HepG2 (cell line): ENCODE data around the gene TSHZ2. TPM values are rescaled to one million over a fixed set of nuclear protein-coding genes. Genes with fewer than 3 reads are reported as not detected.

ENCODE experiments used
- ATAC-seq: fragments of 200-7000 bp; cut with Tn5 transposase; 3 replicates; pipeline ENCODE4 v1.9.1; 2020; ENCODE audit warnings: mild to moderate bottlenecking, moderate library complexity
- BruUV-seq: library from RNA; stranded (reverse); fragments of 400-500 nt; replicated peaks from 2 replicates; lab custom pipeline; 2021; lab: Mats Ljungman, UMichigan
- CTCF ChIA-PET: fragments of 300-600 bp; formaldehyde crosslinking; extraction: SDS; loops from one replicate; lab custom pipeline; 2021; ENCODE audit warnings: low total read pairs, inconsistent platforms, low intra/inter-chr PET ratio; lab: Yijun Ruan, JAX
- POLR2A ChIA-PET: fragments of 350-600 bp; sonication (Branson Sonifier 250); formaldehyde crosslinking; loops from one replicate; lab custom pipeline; 2020; ENCODE audit warnings: antibody characterized with exemption, inconsistent platforms; lab: Yijun Ruan, JAX
- DNase-seq: peaks from one replicate; pipeline ENCODE4 v3.0.0-alpha.2; 2015; ENCODE audit warnings: low spot score
- FAIRE-seq: peaks from 3 replicates; lab custom pipeline; 2011; peaks lifted over from hg19 to GRCh38; lab: Jason Lieb, UNC
- H2AFZ ChIP-seq: one replicate; pipeline ENCODE4 v1.6.1; 2011; ENCODE audit warnings: low read length, inconsistent platforms
- H3K27ac ChIP-seq: fragments of 300-600 bp; 3 replicates; pipeline ENCODE4 v1.8.0; 2011; ENCODE audit warnings: mixed run types, mild to moderate bottlenecking, mixed read lengths, low read length, inconsistent platforms; ENCODE audit not compliant: insufficient read depth; ENCODE audit errors: extremely low read length
- H3K27me3 ChIP-seq, 2 experiments: fragments of 200-600 bp in 1 of 2; 2 replicates in 1 of 2; 3 replicates in 1 of 2; pipeline versions ENCODE4 v1.6.0 to v1.8.0; 2011; ENCODE audit warnings: low read length in 2 of 2, mild to moderate bottlenecking in 2 of 2, moderate library complexity in 2 of 2, inconsistent platforms in 1 of 2; ENCODE audit not compliant: insufficient read depth in 2 of 2, control insufficient read depth in 1 of 2
- H3K36me3 ChIP-seq, 2 experiments: fragments of 200-600 bp in 1 of 2; replicated peaks in 1 of 2; 2 replicates in 1 of 2; 3 replicates in 1 of 2; pipeline versions ENCODE4 v1.5.1 to v1.8.0; 2011; ENCODE audit warnings: low read length in 2 of 2, inconsistent platforms in 1 of 2; ENCODE audit not compliant: insufficient read depth in 2 of 2, control insufficient read depth in 1 of 2
- H3K4me1 ChIP-seq: 2 replicates; pipeline ENCODE4 v1.5.1; 2012; ENCODE audit warnings: low read length, inconsistent platforms; ENCODE audit not compliant: insufficient read depth
- H3K4me2 ChIP-seq: 2 replicates; pipeline ENCODE4 v1.6.0; 2011; ENCODE audit warnings: low read depth, low read length, inconsistent platforms
- H3K4me3 ChIP-seq, 3 experiments: fragments of 200-600 bp in 1 of 3; sonication (generic), shearing (Covaris generic) in 1 of 3; replicated peaks in 1 of 3; 2 replicates each; pipeline ENCODE4 v1.5.1; 2011 to 2016; ENCODE audit warnings: low read length in 3 of 3, inconsistent platforms in 2 of 3, low read depth in 2 of 3, mild to moderate bottlenecking in 2 of 3, control low read depth in 1 of 3, mixed read lengths in 1 of 3; ENCODE audit not compliant: insufficient read depth in 1 of 3
- H3K79me2 ChIP-seq: one replicate; pipeline ENCODE4 v1.6.1; 2011; ENCODE audit warnings: low read length, inconsistent platforms; ENCODE audit not compliant: insufficient read depth
- H3K9ac ChIP-seq: 2 replicates; pipeline ENCODE4 v1.6.0; 2011; ENCODE audit warnings: mild to moderate bottlenecking, low read depth, low read length, inconsistent platforms; ENCODE audit not compliant: insufficient read depth
- H3K9me3 ChIP-seq: 2 replicates; pipeline ENCODE4 v1.5.1; 2012; ENCODE audit warnings: mild to moderate bottlenecking, low read length
- H4K20me1 ChIP-seq: 2 replicates; pipeline ENCODE4 v1.6.0; 2011; ENCODE audit warnings: inconsistent platforms, mild to moderate bottlenecking, low read length, moderate library complexity; ENCODE audit not compliant: insufficient read depth
- ADNP ChIP-seq: sonication (generic); formaldehyde crosslinking; IDR thresholded peaks from 2 replicates; pipeline ENCODE4 v1.4.0; 2020; ENCODE audit warnings: missing genetic modification reagents
- ATF5 ChIP-seq: sonication (generic); formaldehyde crosslinking; IDR thresholded peaks from 2 replicates; pipeline ENCODE4 v1.4.0; 2020; ENCODE audit warnings: mild to moderate bottlenecking, low read depth, missing genetic modification reagents
- EHMT2 ChIP-seq: fragments of 200-600 bp; sonication (generic); IDR thresholded peaks from 2 replicates; pipeline ENCODE4 v1.7.0; 2017; ENCODE audit warnings: antibody characterized with exemption, low read depth, low read length, borderline replicate concordance
- ELF1 ChIP-seq: sonication (generic); formaldehyde crosslinking; IDR thresholded peaks from 2 replicates; pipeline ENCODE4 v1.4.0; 2020; ENCODE audit warnings: missing genetic modification reagents
- GABPA ChIP-seq, 2 experiments: IDR thresholded peaks; 2 replicates each; pipeline ENCODE4 v1.6.1; 2011 to 2016; ENCODE audit warnings: low read depth in 2 of 2, low read length in 1 of 2, missing biosample characterization in 1 of 2, missing genetic modification characterization in 1 of 2
- GABPB1 ChIP-seq: IDR thresholded peaks from 2 replicates; pipeline ENCODE4 v1.6.1; 2016; ENCODE audit warnings: mild to moderate bottlenecking, missing genetic modification reagents, moderate library complexity, missing compliant biosample characterization
- HNF4A ChIP-seq: sonication (generic); formaldehyde crosslinking; IDR thresholded peaks from 2 replicates; pipeline ENCODE4 v1.4.0; 2020; ENCODE audit warnings: missing genetic modification reagents
- MIER2 ChIP-seq: IDR thresholded peaks from 2 replicates; pipeline ENCODE4 v1.6.1; 2016; ENCODE audit warnings: missing biosample characterization, missing genetic modification reagents
- MXD4 ChIP-seq: IDR thresholded peaks from 2 replicates; pipeline ENCODE4 v1.6.1; 2016; ENCODE audit warnings: mild to moderate bottlenecking, missing biosample characterization, missing genetic modification reagents
- NR2F6 ChIP-seq, 2 experiments: IDR thresholded peaks; 2 replicates each; pipeline ENCODE4 v1.6.1; 2016; ENCODE audit warnings: antibody characterized with exemption in 1 of 2, mild to moderate bottlenecking in 1 of 2
- SMC3 ChIP-seq: IDR thresholded peaks from 2 replicates; pipeline ENCODE4 v1.6.1; 2011; ENCODE audit warnings: low read length, improper control_type of control experiment
- SP5 ChIP-seq: IDR thresholded peaks from 2 replicates; pipeline ENCODE4 v1.6.1; 2016; ENCODE audit warnings: low read depth, borderline replicate concordance
- SSRP1 ChIP-seq: IDR thresholded peaks from 2 replicates; pipeline ENCODE4 v1.6.1; 2016; ENCODE audit warnings: control low read depth
- STAG1 ChIP-seq: sonication (generic); formaldehyde crosslinking; IDR thresholded peaks from 2 replicates; pipeline ENCODE4 v1.4.0; 2020; ENCODE audit warnings: missing genetic modification reagents
- XRCC5 ChIP-seq: fragments of 200-400 bp; formaldehyde crosslinking; optimal IDR thresholded peaks from 2 replicates; pipeline ENCODE3; 2017; ENCODE audit warnings: mild to moderate bottlenecking, low read length
- ZMYM4 ChIP-seq: sonication (generic); formaldehyde crosslinking; IDR thresholded peaks from 2 replicates; pipeline ENCODE4 v1.8.1; 2023; ENCODE audit warnings: mild to moderate bottlenecking, missing genetic modification reagents
- ZNF557 ChIP-seq: sonication (generic); formaldehyde crosslinking; IDR thresholded peaks from 2 replicates; pipeline ENCODE4 v1.4.0; 2020; ENCODE audit warnings: missing genetic modification reagents
- ZNF644 ChIP-seq: IDR thresholded peaks from 2 replicates; pipeline ENCODE4 v1.6.1; 2016; ENCODE audit warnings: low read depth
- WGBS: methylation state at CpG from one replicate; pipeline ENCODE4 v1.1.6; 2017; ENCODE audit warnings: low lambda C conversion rate; 5-methylcytosine and 5-hydroxymethylcytosine counted together
- in situ Hi-C: cut with HindIII; loops from 2 replicates; pipeline ENCODE4 v1.10.0; 2017; ENCODE audit warnings: low pct_unique_long_range_greater_than_20kb; ENCODE audit not compliant: extremely low pct_ligation_motif_present
- intact Hi-C: fragments of 100-400 bp; cut with micrococcal nuclease; formaldehyde crosslinking; loops from one replicate; pipeline ENCODE4 v1.10.0; 2022; ENCODE audit not compliant: unreplicated experiment
- polyA plus RNA-seq, 8 experiments: library from polyadenylated mRNA; depleted of rRNA in 3 of 8; stranded (reverse) in 7 of 8; unstranded in 1 of 8; fragments of >200 nt; fragmentation: Illumina TruSeq in 4 of 8; extraction: Trizol in 4 of 8; gene quantifications; 2 replicates each; pipeline versions ENCODE4 v1.2.1 to v1.2.3, GENCODE V29; 2011 to 2016; ENCODE audit warnings: low read depth in 4 of 8, missing spikeins in 1 of 8, mixed read lengths in 1 of 8; ENCODE audit not compliant: insufficient read depth in 1 of 8
- total RNA-seq, 5 experiments: library from RNA; depleted of rRNA; stranded (reverse); fragments of >200 nt; fragmentation: Illumina TruSeq; extraction: Trizol; gene quantifications; 2 replicates each; pipeline ENCODE4 v1.2.3, GENCODE V29; 2016; ENCODE audit warnings: low read depth in 1 of 5
- TF ChIP-seq, protein P1 (sequence below): sonication (generic); formaldehyde crosslinking; IDR thresholded peaks from 2 replicates; pipeline ENCODE4 v1.5.0; 2020; ENCODE audit warnings: mild to moderate bottlenecking, missing genetic modification reagents, moderate library complexity
- TF ChIP-seq, protein P2 (sequence below): sonication (generic); formaldehyde crosslinking; IDR thresholded peaks from 2 replicates; pipeline ENCODE4 v1.4.0; 2020; ENCODE audit warnings: mild to moderate bottlenecking, missing genetic modification reagents
- TF ChIP-seq, protein P3 (sequence below): sonication (generic); formaldehyde crosslinking; IDR thresholded peaks from 2 replicates; pipeline ENCODE4 v1.8.0; 2022; ENCODE audit warnings: missing genetic modification reagents, mild to moderate bottlenecking, inconsistent platforms, borderline replicate concordance

The TSHZ2 gene
- total and polyA plus RNA-seq, 2 of the 13 experiments (the other 11 are each of a cell fraction or from before 2014, with no cell fraction given) = 0.01 TPM; not detected in 1

GRCh38 chr20:53157443-53158408, 185.6 kb downstream of the TSHZ2 start:
- in situ Hi-C loops = no loop called here
- no peak overlapping the region for H3K27ac ChIP-seq
- CTCF ChIA-PET = interaction anchor here (0.6 kb wide), 1 partner anchor 390 kb away, joined by 3 read pairs; no protein-coding TSS in a partner anchor
- no peaks in the 10 kb centered on the region for H3K79me2 ChIP-seq
- DNase-seq (peak; percentile 72), FAIRE-seq (no peak), ATAC-seq (peak; percentile 86)
- H3K36me3 ChIP-seq = no peaks in the 10 kb centered on the region
- H4K20me1 ChIP-seq = no peaks in the 10 kb centered on the region
- H3K4me3 ChIP-seq = no peak overlapping the region
- H3K4me2 ChIP-seq = no peak overlapping the region
- H3K4me1 ChIP-seq = no peaks in the 10 kb centered on the region
- intact Hi-C loops = loop anchor here (1.0 kb wide), 1 partner anchor 390 kb away; no protein-coding TSS in a partner anchor
- 41% methylated on average over 11 of the region's 11 CpGs for WGBS
- POLR2A ChIA-PET = no interaction called here
- H2AFZ ChIP-seq = peak overlapping the region; percentile 51
- 0 out of 2 replicates have a peak, but pooled peaks cover 10% of the 10 kb centered on the region for H3K9me3 ChIP-seq
- no peaks in the 10 kb centered on the region for H3K27me3 ChIP-seq
- H3K9ac ChIP-seq = no peak overlapping the region
- no TSS peak for BruUV-seq
- TF ChIP-seq SSRP1 (CRISPR knock-in tag) = no peak
- peak; percentile 79 for TF ChIP-seq ELF1 (CRISPR knock-in tag)
- TF ChIP-seq ZMYM4 (CRISPR knock-in tag) = no peak
- TF ChIP-seq XRCC5 = peak; percentile 62
- TF ChIP-seq MXD4 (CRISPR knock-in tag) = no peak
- TF ChIP-seq HNF4A (CRISPR knock-in tag) = peak; percentile 23; the same call in 1 of the 2 replicates
- 0 out of 2 replicates have a peak, but pooled peaks have one; percentile 41 for TF ChIP-seq EHMT2
- TF ChIP-seq SMC3 = peak; percentile 42; the same call in 1 of the 2 replicates
- TF ChIP-seq GABPA (IDR thresholded peaks at IDR 0.05; ENCODE audit: low read depth, low read length) = 0 out of 2 replicates have a peak, but pooled peaks have one; percentile 1
- TF ChIP-seq GABPA (CRISPR knock-in tag; IDR thresholded peaks at IDR 0.05; ENCODE audit: low read depth) = peak; percentile 70
- TF ChIP-seq ADNP (CRISPR knock-in tag) = no peak
- no peak for TF ChIP-seq NR2F6 (IDR thresholded peaks at IDR 0.05)
- TF ChIP-seq NR2F6 (CRISPR knock-in tag; IDR thresholded peaks at IDR 0.05) = no peak
- peak; percentile 54 for TF ChIP-seq GABPB1 (CRISPR knock-in tag)
- TF ChIP-seq MIER2 (CRISPR knock-in tag) = no peak
- TF ChIP-seq STAG1 (CRISPR knock-in tag) = peak; percentile 45
- TF ChIP-seq, protein P1, sequence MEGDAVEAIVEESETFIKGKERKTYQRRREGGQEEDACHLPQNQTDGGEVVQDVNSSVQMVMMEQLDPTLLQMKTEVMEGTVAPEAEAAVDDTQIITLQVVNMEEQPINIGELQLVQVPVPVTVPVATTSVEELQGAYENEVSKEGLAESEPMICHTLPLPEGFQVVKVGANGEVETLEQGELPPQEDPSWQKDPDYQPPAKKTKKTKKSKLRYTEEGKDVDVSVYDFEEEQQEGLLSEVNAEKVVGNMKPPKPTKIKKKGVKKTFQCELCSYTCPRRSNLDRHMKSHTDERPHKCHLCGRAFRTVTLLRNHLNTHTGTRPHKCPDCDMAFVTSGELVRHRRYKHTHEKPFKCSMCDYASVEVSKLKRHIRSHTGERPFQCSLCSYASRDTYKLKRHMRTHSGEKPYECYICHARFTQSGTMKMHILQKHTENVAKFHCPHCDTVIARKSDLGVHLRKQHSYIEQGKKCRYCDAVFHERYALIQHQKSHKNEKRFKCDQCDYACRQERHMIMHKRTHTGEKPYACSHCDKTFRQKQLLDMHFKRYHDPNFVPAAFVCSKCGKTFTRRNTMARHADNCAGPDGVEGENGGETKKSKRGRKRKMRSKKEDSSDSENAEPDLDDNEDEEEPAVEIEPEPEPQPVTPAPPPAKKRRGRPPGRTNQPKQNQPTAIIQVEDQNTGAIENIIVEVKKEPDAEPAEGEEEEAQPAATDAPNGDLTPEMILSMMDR (CRISPR knock-in tag) = peak; percentile 70
- 0 out of 2 replicates have a peak, but pooled peaks have one; percentile 23 for TF ChIP-seq ZNF644 (CRISPR knock-in tag)
- no peak for TF ChIP-seq ATF5 (CRISPR knock-in tag)
- TF ChIP-seq, protein P2, sequence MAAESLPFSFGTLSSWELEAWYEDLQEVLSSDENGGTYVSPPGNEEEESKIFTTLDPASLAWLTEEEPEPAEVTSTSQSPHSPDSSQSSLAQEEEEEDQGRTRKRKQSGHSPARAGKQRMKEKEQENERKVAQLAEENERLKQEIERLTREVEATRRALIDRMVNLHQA (CRISPR knock-in tag) = no peak
- TF ChIP-seq ZNF557 (CRISPR knock-in tag) = 0 out of 2 replicates have a peak, but pooled peaks have one; percentile 39
- TF ChIP-seq, protein P3, sequence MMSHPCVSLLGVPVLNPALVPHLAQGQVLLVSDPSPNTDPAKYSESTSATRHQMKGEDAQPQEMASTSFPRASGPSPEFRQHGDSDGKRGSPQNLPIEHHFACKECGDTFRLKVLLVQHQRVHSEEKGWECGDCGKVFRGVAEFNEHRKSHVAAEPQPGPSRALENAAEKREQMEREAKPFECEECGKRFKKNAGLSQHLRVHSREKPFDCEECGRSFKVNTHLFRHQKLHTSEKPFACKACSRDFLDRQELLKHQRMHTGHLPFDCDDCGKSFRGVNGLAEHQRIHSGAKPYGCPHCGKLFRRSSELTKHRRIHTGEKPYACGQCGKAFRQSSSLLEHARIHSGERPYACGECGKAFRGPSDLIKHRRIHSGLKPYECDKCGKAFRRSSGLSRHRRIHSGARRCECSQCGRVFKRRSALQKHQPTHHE = 0 out of 2 replicates have a peak, but pooled peaks have one; percentile 63
- TF ChIP-seq SP5 (CRISPR knock-in tag) = no peak
